Measurements from ENCODE around the gene PINK1. TPM values are rescaled to one million over a fixed set of nuclear protein-coding genes. Genes with fewer than 3 reads are reported as not detected.

PINK1 gene
- total and polyA plus RNA-seq, 2 of the 13 experiments (the other 11 are each of a cell fraction or from before 2014, with no cell fraction given), result 15.3 to 16.1 TPM

DNA sequence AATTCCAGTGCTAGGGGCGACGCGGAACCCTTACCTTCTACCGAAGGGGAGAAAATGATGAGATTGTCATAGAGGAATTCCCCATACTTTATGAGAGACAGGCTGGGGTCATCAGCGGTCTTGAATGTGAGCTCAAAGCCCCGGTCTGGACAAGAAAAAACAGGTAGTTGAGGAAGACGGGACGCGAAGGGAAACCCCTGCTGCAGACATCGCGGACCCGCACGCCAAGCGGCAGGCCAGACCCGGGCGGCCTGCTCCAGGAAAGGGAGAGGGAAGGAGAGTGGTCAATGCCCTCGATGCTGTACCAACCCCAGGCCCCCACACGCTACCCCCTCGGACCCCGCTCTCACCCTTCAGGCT is 27.6 kb downstream of the PINK1 start (continued):
- TF ChIP-seq, protein P1, sequence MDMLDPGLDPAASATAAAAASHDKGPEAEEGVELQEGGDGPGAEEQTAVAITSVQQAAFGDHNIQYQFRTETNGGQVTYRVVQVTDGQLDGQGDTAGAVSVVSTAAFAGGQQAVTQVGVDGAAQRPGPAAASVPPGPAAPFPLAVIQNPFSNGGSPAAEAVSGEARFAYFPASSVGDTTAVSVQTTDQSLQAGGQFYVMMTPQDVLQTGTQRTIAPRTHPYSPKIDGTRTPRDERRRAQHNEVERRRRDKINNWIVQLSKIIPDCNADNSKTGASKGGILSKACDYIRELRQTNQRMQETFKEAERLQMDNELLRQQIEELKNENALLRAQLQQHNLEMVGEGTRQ (IDR thresholded peaks at IDR 0.05; ENCODE audit: low read depth, low read length), result no peak
- TF ChIP-seq, protein P1 (CRISPR knock-in tag; IDR thresholded peaks at IDR 0.05; ENCODE audit: borderline replicate concordance), result no peak

DNA sequence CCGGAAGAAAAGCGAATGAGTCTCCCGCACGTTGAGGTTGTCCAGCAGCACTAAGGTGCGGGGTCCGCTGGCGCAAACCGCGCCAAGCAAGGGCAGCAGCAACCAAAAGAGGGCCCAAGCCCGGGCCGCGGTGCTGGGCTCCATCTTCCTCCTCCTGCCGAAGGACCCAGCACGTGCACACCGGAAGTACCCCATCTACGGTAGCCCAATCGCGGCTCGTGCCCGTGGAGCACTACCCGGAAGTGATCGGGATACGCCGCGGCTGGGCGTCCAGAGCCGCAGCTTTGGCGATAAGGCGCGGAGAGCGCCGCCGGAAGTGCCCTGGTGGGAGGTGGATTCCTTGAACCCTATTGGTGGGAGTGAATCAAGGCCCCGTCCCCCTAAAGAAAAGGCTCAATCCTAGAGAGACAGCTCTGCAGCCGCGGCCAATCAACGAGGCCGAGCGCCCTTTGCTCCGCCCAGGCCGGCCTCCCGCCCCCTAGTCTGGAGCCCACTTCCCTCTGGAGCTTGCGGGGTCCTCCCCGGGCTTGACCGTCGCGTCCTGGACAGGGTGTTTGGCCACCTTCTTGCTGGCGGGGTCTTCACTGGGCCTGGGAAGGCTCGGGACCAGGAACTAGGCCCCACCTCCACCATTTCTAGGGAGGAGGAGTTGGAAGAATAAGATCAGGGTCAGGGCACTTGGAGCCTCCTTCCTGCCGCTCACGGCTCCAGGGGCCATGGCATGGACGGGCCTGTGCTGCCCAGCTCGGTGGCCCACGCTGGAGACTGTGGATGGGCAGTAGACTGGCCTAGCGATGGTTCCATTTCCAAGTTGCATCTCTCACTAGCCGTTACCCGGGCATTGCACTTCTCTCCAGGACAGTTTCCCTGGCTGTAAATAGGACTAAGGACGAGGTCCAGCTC is 28.2 kb downstream of the PINK1 start, which contains the start of gene DDOST:
TSS of gene DDOST (minus strand) at position 163 of the 903 bp plus-strand sequence. CDS start at position 144, 19 bp downstream.
- intact Hi-C loops (cut with micrococcal nuclease; ENCODE audit: unreplicated experiment), result no loop called here
- Histone ChIP-seq H3K36me3 (replicated peaks in 1 of 2; ENCODE audit: control insufficient read depth in 1 of 2, insufficient read depth in 2 of 2, low read length in 2 of 2) (peaks cover 13 to 25% of the 10 kb centered on the region in 2 experiments), H3K9ac (ENCODE audit: insufficient read depth, low read depth, low read length) (peak within 1 kb of the TSS; percentile 85), H3K79me2 (ENCODE audit: insufficient read depth, low read length) (peaks cover 46% of the 10 kb centered on the region), H3K4me1 (ENCODE audit: insufficient read depth, low read length) (peaks cover 47% of the 10 kb centered on the region), H3K4me3 (replicated peaks in 1 of 3; ENCODE audit: insufficient read depth in 1 of 3, low read depth in 2 of 3, low read length in 3 of 3) (peak within 1 kb of the TSS; percentile 77 to 98 (median 89)), H3K9me3 (ENCODE audit: low read length) (no peaks in the 10 kb centered on the region), H2AFZ (ENCODE audit: low read length) (no peak within 1 kb of the TSS), H4K20me1 (ENCODE audit: insufficient read depth, low read length) (no peaks in the 10 kb centered on the region), H3K27ac (ENCODE audit: extremely low read length, insufficient read depth, low read length) (peak within 1 kb of the TSS; percentile 66), H3K27me3 (ENCODE audit: control insufficient read depth in 1 of 2, insufficient read depth in 2 of 2, low read length in 2 of 2) (no peaks in the 10 kb centered on the region; a peak in 1 of 5 replicates), H3K4me2 (ENCODE audit: low read depth, low read length) (peak within 1 kb of the TSS; percentile 81)
- in situ Hi-C loops (cut with HindIII; ENCODE audit: extremely low pct_ligation_motif_present, low pct_unique_long_range_greater_than_20kb), result no loop called here
- WGBS (ENCODE audit: low lambda C conversion rate), result under 1% methylated on average over 17 of the region's 58 CpGs
- ATAC-seq (peak; percentile 95), DNase-seq (ENCODE audit: low spot score) (peak; percentile 98), FAIRE-seq (peak; percentile 96)
- ChIA-PET CTCF (ENCODE audit: low intra/inter-chr PET ratio, low total read pairs) (no interaction called here), POLR2A (interaction anchor here (0.6 to 2.9 kb wide), 18 partner anchors 9 to 1391 kb away, joined by 3 to 24 read pairs (median 4); partner anchors contain the start of genes CDC42, FAM43B, HP1BP3 and PINK1)
- no TSS peak for BruUV-seq (replicated peaks)
- no peak for TF ChIP-seq IKZF1 (IDR thresholded peaks at IDR 0.05)
- TF ChIP-seq KLF6 (CRISPR knock-in tag; IDR thresholded peaks at IDR 0.05), result 0 out of 2 replicates have a peak, but pooled peaks have one; percentile 14
- TF ChIP-seq, protein P2, sequence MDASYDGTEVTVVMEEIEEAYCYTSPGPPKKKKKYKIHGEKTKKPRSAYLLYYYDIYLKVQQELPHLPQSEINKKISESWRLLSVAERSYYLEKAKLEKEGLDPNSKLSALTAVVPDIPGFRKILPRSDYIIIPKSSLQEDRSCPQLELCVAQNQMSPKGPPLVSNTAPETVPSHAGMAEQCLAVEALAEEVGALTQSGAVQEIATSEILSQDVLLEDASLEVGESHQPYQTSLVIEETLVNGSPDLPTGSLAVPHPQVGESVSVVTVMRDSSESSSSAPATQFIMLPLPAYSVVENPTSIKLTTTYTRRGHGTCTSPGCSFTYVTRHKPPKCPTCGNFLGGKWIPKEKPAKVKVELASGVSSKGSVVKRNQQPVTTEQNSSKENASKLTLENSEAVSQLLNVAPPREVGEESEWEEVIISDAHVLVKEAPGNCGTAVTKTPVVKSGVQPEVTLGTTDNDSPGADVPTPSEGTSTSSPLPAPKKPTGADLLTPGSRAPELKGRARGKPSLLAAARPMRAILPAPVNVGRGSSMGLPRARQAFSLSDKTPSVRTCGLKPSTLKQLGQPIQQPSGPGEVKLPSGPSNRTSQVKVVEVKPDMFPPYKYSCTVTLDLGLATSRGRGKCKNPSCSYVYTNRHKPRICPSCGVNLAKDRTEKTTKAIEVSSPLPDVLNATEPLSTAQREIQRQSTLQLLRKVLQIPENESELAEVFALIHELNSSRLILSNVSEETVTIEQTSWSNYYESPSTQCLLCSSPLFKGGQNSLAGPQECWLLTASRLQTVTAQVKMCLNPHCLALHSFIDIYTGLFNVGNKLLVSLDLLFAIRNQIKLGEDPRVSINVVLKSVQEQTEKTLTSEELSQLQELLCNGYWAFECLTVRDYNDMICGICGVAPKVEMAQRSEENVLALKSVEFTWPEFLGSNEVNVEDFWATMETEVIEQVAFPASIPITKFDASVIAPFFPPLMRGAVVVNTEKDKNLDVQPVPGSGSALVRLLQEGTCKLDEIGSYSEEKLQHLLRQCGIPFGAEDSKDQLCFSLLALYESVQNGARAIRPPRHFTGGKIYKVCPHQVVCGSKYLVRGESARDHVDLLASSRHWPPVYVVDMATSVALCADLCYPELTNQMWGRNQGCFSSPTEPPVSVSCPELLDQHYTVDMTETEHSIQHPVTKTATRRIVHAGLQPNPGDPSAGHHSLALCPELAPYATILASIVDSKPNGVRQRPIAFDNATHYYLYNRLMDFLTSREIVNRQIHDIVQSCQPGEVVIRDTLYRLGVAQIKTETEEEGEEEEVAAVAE (CRISPR knock-in tag; IDR thresholded peaks at IDR 0.05; ENCODE audit: borderline replicate concordance), result peak; percentile 40; the same call in 1 of the 2 replicates
- TF ChIP-seq YEATS4 (CRISPR knock-in tag; IDR thresholded peaks at IDR 0.05; ENCODE audit: borderline replicate concordance), result peak; percentile 61; the same call in 1 of the 2 replicates
- TF ChIP-seq, protein P3, sequence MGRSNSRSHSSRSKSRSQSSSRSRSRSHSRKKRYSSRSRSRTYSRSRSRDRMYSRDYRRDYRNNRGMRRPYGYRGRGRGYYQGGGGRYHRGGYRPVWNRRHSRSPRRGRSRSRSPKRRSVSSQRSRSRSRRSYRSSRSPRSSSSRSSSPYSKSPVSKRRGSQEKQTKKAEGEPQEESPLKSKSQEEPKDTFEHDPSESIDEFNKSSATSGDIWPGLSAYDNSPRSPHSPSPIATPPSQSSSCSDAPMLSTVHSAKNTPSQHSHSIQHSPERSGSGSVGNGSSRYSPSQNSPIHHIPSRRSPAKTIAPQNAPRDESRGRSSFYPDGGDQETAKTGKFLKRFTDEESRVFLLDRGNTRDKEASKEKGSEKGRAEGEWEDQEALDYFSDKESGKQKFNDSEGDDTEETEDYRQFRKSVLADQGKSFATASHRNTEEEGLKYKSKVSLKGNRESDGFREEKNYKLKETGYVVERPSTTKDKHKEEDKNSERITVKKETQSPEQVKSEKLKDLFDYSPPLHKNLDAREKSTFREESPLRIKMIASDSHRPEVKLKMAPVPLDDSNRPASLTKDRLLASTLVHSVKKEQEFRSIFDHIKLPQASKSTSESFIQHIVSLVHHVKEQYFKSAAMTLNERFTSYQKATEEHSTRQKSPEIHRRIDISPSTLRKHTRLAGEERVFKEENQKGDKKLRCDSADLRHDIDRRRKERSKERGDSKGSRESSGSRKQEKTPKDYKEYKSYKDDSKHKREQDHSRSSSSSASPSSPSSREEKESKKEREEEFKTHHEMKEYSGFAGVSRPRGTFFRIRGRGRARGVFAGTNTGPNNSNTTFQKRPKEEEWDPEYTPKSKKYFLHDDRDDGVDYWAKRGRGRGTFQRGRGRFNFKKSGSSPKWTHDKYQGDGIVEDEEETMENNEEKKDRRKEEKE (IDR thresholded peaks at IDR 0.05), result no peak
- TF ChIP-seq ZNF224 (CRISPR knock-in tag; IDR thresholded peaks at IDR 0.05), result 0 out of 2 replicates have a peak, but pooled peaks have one; percentile 37

All from HepG2 (cell line).